Heart left ventricle (tissue), 16 donors: Measurements from ENCODE around the gene LRGUK. TPM values are rescaled to one million over a fixed set of nuclear protein-coding genes. Genes with fewer than 3 reads are reported as not detected.

Experiments used
- ATAC-seq, 4 donors: fragments of 200-7000 bp; cut with Tn5 transposase; one replicate each; pipeline ENCODE4 v1.9.1; 2020 to 2022; ENCODE audit warnings: moderate library complexity in 4 of 4, mild to moderate bottlenecking in 3 of 4, moderate number of reproducible peaks in 1 of 4
- DNase-seq, 5 donors: peaks; one replicate each; pipeline ENCODE4 v3.0.0-alpha.2; 2020
- H3K27ac ChIP-seq, 12 donors: fragments of 200-600 bp; sonication (generic) in 4 of 12; one replicate each; pipeline versions ENCODE4 v1.5.0 to v1.8.0; 2016 to 2022; ENCODE audit warnings: mild to moderate bottlenecking in 2 of 12
- H3K27me3 ChIP-seq, 9 donors: fragments of 200-600 bp; sonication (generic) in 2 of 9; one replicate each; pipeline versions ENCODE4 v1.5.1 to v1.8.0; 2016 to 2022; ENCODE audit warnings: mild to moderate bottlenecking in 3 of 9
- H3K36me3 ChIP-seq, 9 donors: fragments of 200-600 bp; sonication (generic) in 2 of 9; one replicate each; pipeline versions ENCODE4 v1.5.0 to v1.8.0; 2018 to 2022; ENCODE audit warnings: mild to moderate bottlenecking in 2 of 9
- H3K4me1 ChIP-seq, 12 donors: fragments of 200-600 bp; sonication (generic) in 4 of 12; one replicate each; pipeline versions ENCODE4 v1.5.0 to v1.8.0; 2016 to 2022; ENCODE audit warnings: mild to moderate bottlenecking in 3 of 12
- H3K4me3 ChIP-seq, 12 donors: fragments of 200-600 bp; sonication (generic) in 4 of 12; one replicate each; pipeline versions ENCODE4 v1.5.0 to v1.8.0; 2017 to 2022; ENCODE audit warnings: mild to moderate bottlenecking in 9 of 12, moderate library complexity in 4 of 12
- H3K9me3 ChIP-seq, 12 donors: fragments of 200-600 bp; sonication (generic) in 4 of 12; one replicate each; pipeline versions ENCODE4 v1.5.0 to v1.8.0; 2016 to 2022; ENCODE audit warnings: mild to moderate bottlenecking in 1 of 12
- POLR2A ChIP-seq, 2 donors: fragments of 450-650 bp; IDR thresholded peaks; one replicate each; pipeline ENCODE4 v1.6.1; 2017; ENCODE audit warnings: antibody characterized with exemption in 2 of 2, mild to moderate bottlenecking in 2 of 2, moderate library complexity in 2 of 2
- WGBS, 4 donors: extraction: QIAGEN DNeasy Blood & Tissue Kit in 2 of 4; methylation state at CpG; one replicate each; pipeline versions ENCODE4 v1.1.5 to v1.1.7; 2013 to 2018; 5-methylcytosine and 5-hydroxymethylcytosine counted together
- intact Hi-C, 10 donors: fragments of 100-400 bp; cut with DNase I; formaldehyde crosslinking; loops; one replicate each; pipeline versions ENCODE4 v1.11.1 to v1.14.2; 2022
- polyA plus RNA-seq, 2 donors: library from polyadenylated mRNA; stranded (reverse); fragments of 200-250 nt; gene quantifications; one replicate each; pipeline ENCODE4 v1.2.3, GENCODE V29; 2013
- total RNA-seq, 9 donors: library from RNA; depleted of rRNA in 2 of 9; stranded (reverse); fragments of >200 nt in 2 of 9; fragmentation: NEBNext Ultra II Directional in 3 of 9; extraction: Animal tissue kit (Norgen Biotek cat#: 25700) in 3 of 9; gene quantifications; one replicate each; pipeline versions ENCODE4 v1.1.0 to v1.2.4, GENCODE V29; 2016 to 2023
- TF ChIP-seq, protein P1 (sequence below), 12 donors: fragments of 200-600 bp; sonication (generic) in 4 of 12; IDR thresholded peaks; one replicate each; pipeline versions ENCODE4 v1.5.0 to v1.8.0; 2018 to 2022; ENCODE audit warnings: antibody characterized with exemption in 12 of 12, mild to moderate bottlenecking in 5 of 12
- donor health status: ischemic (EF 13 %, LVEDD 7.1; RV severe dilation, severe dysfunction).
- donor health status: healthy with polysubstance abuse.
- donor health status: DM: no; HTN: yes; CAD: no.
- donor health status: DM: no; HTN: no; CAD: no.
- donor health status: ischemic (EF 25% LVEDD 6.9; RV normal size, moderate dysfunction).
- donor health status: ischemic (EF 25% LVEDD 5.7; RV mildly dilated, moderate dysfunction).
- donor health status: healthy.
- donor health status: DM: yes; HTN: yes; CAD: no.
- donor health status: ischemic (EF 35%, LVEDD 5.7; RV mildly dilated, moderate dysfunction).
- donor health status: nonischemic (EF 11% LVEDD 7.7; RV severe dilation, severe dysfunction).
- donor health status: DM: yes; HTN: yes; CAD: no.
- donor health status: PGD.
- donor health status: ischemic (EF 29% LVEDD 5.4; RV normal size, mild dysfunction).
- donor health status: nonischemic (EF 23%, LVEDD 6.1; RV moderate dilation, normal function).

LRGUK gene
- total and polyA plus RNA-seq, 11 donors = 0.03 to 0.51 (median 0.22) TPM; not detected in 3

GRCh38 chr7:134196439-134196838, 69.3 kb downstream of the LRGUK start:
- TF ChIP-seq POLR2A (IDR thresholded peaks at IDR 0.05) = no peak
- TF ChIP-seq, protein P1, sequence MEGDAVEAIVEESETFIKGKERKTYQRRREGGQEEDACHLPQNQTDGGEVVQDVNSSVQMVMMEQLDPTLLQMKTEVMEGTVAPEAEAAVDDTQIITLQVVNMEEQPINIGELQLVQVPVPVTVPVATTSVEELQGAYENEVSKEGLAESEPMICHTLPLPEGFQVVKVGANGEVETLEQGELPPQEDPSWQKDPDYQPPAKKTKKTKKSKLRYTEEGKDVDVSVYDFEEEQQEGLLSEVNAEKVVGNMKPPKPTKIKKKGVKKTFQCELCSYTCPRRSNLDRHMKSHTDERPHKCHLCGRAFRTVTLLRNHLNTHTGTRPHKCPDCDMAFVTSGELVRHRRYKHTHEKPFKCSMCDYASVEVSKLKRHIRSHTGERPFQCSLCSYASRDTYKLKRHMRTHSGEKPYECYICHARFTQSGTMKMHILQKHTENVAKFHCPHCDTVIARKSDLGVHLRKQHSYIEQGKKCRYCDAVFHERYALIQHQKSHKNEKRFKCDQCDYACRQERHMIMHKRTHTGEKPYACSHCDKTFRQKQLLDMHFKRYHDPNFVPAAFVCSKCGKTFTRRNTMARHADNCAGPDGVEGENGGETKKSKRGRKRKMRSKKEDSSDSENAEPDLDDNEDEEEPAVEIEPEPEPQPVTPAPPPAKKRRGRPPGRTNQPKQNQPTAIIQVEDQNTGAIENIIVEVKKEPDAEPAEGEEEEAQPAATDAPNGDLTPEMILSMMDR (IDR thresholded peaks at IDR 0.05) = no peak
- no peaks in the 10 kb centered on the region for H3K36me3 ChIP-seq
- WGBS, 4 donors = 78 to 85% (median 84%) methylated on average over 2 of the region's 2 CpGs
- no peak overlapping the region for H3K4me3 ChIP-seq
- no peak for ATAC-seq
- no peaks in the 10 kb centered on the region for H3K27me3 ChIP-seq
- H3K9me3 ChIP-seq = no peaks in the 10 kb centered on the region
- DNase-seq = no peak
- H3K4me1 ChIP-seq = no peaks in the 10 kb centered on the region
- H3K27ac ChIP-seq = no peak overlapping the region
- intact Hi-C loops = no loop called here

- WGBS, 4 donors = 87 to 91% (median 90%) methylated on average over 2 of the region's 2 CpGs
Observed at GRCh38 chr7:134197345-134197744, 70.2 kb downstream of the LRGUK start.

DNA sequence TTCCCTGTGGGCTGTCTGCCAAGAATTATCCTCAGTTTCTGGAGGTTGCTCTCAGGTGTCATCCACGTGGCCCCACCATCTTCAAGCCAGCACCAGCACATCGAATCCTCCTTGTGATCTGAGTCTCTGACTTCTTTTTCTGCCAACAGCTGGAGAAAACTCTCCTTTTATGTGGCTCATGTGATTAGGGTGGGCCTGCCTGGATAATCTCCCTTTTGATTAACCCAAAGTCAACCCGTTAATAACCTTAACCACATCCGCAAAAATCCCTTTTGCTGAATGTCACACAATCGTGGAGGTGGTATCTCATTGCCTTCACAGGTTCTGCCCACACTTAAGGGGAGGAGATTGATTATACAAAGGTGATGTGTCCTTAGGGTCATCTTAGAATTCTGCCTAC, 73.8 kb downstream of the LRGUK start:
- H3K27ac ChIP-seq = no peak overlapping the region
- TF ChIP-seq, protein P1 (IDR thresholded peaks at IDR 0.05) = no peak
- no peak for TF ChIP-seq POLR2A (IDR thresholded peaks at IDR 0.05)
- H3K4me1 ChIP-seq = no peaks in the 10 kb centered on the region
- no peaks in the 10 kb centered on the region for H3K9me3 ChIP-seq
- intact Hi-C loops = no loop called here
- no peak overlapping the region for H3K4me3 ChIP-seq
- no peak for ATAC-seq
- no peaks in the 10 kb centered on the region for H3K36me3 ChIP-seq
- 86 to 88% (median 87%) methylated on average over 5 of the region's 5 CpGs for WGBS, 4 donors
- no peaks in the 10 kb centered on the region for H3K27me3 ChIP-seq
- DNase-seq = no peak

More at GRCh38 chr7:134197345-134197744, 70.2 kb downstream of the LRGUK start:
- intact Hi-C loops = no loop called here
- TF ChIP-seq, protein P1 (IDR thresholded peaks at IDR 0.05) = no peak
- no peak overlapping the region for H3K4me3 ChIP-seq
- H3K27ac ChIP-seq = no peak overlapping the region
- no peaks in the 10 kb centered on the region for H3K4me1 ChIP-seq
- H3K36me3 ChIP-seq = no peaks in the 10 kb centered on the region
- no peaks in the 10 kb centered on the region for H3K9me3 ChIP-seq
- DNase-seq = no peak
- no peaks in the 10 kb centered on the region for H3K27me3 ChIP-seq
- no peak for ATAC-seq

GRCh38 chr7:134201569-134202261, 74.6 kb downstream of the LRGUK start:
- ATAC-seq = no peak
- no peak for DNase-seq
- no peaks in the 10 kb centered on the region for H3K9me3 ChIP-seq
- no peaks in the 10 kb centered on the region for H3K36me3 ChIP-seq
- H3K27me3 ChIP-seq = no peaks in the 10 kb centered on the region
- TF ChIP-seq POLR2A (IDR thresholded peaks at IDR 0.05) = no peak
- TF ChIP-seq, protein P1 (IDR thresholded peaks at IDR 0.05) = no peak
- no peak overlapping the region for H3K27ac ChIP-seq
- 79 to 93% (median 87%) methylated on average over 6 to 7 of the region's 7 CpGs for WGBS, 4 donors
- no peak overlapping the region for H3K4me3 ChIP-seq
- H3K4me1 ChIP-seq = no peaks in the 10 kb centered on the region
- intact Hi-C loops = no loop called here
